Hematopoietic multipotent progenitor cell treated with erythropoietin and hydrocortisone succinate and interleukin-3 and kit ligand, for 4 days (in vitro differentiated cells): ENCODE measurements around the gene LCN9.
"Not testable (repeated sequence)": the region's sequence is repeated elsewhere in the genome, so short reads cannot be mapped to it uniquely, and the experiment has no call there.

ENCODE experiments used
- DNase-seq: peaks from one replicate; pipeline ENCODE4 v3.0.0-alpha.2; 2015

The LCN9 gene

GRCh38 chr9:135648494-135649410 is 14.4 kb upstream of the LCN9 start:
- DNase-seq = no peak

GRCh38 chr9:135649508-135649907 is 13.6 kb upstream of the LCN9 start:
- DNase-seq = no peak

- no peak for DNase-seq
These were observed 12.7 kb upstream of the LCN9 start for GRCh38 chr9:135650408-135650807.

GRCh38 chr9:135655317-135655716 is 7.8 kb upstream of the LCN9 start:
- no peak for DNase-seq

GRCh38 chr9:135657416-135657815 is 5.7 kb upstream of the LCN9 start:
- no peak for DNase-seq

- DNase-seq = no peak
These were observed 3.9 kb upstream of the LCN9 start for GRCh38 chr9:135659252-135659651.

GRCh38 chr9:135660407-135660806 is 2.7 kb upstream of the LCN9 start:
- DNase-seq = no peak

GRCh38 chr9:135661816-135662560 is 1.1 kb upstream of the LCN9 start:
- no peak for DNase-seq

GRCh38 chr9:135663451-135663770 is 302 bp downstream of the LCN9 start:
- DNase-seq = no peak

- no peak for DNase-seq
These were observed 748 bp downstream of the LCN9 start for GRCh38 chr9:135663857-135664256.

GRCh38 chr9:135664266-135664665 is 1.2 kb downstream of the LCN9 start:
- no peak for DNase-seq

- DNase-seq = no peak
These were observed 2.0 kb downstream of the LCN9 start for GRCh38 chr9:135664801-135665794.

GRCh38 chr9:135665795-135666189 is 2.7 kb downstream of the LCN9 start:
- no peak for DNase-seq

- DNase-seq = no peak
These were observed 3.7 kb downstream of the LCN9 start for GRCh38 chr9:135666534-135667462.

- no peak for DNase-seq
These were observed 4.4 kb downstream of the LCN9 start for GRCh38 chr9:135667463-135668001.

GRCh38 chr9:135669018-135669417 is 5.9 kb downstream of the LCN9 start:
- DNase-seq = not testable (repeated sequence)

- DNase-seq = no peak
These were observed 6.6 kb downstream of the LCN9 start for GRCh38 chr9:135669616-135670285.

GRCh38 chr9:135670721-135671590 is 7.8 kb downstream of the LCN9 start:
- no peak for DNase-seq

- peak; percentile 19 for DNase-seq
These were observed 8.5 kb downstream of the LCN9 start for GRCh38 chr9:135671591-135672041.

- not testable (repeated sequence) for DNase-seq
These were observed 9.7 kb downstream of the LCN9 start for GRCh38 chr9:135672786-135673185.
